Measurements from ENCODE around the gene POR. TPM values are rescaled to one million over a fixed set of nuclear protein-coding genes. Genes with fewer than 3 reads are reported as not detected.

POR gene
- total RNA-seq, 1 experiment from 2014 or later, result 205 TPM

- no peaks in the 10 kb centered on the region for H3K79me2 ChIP-seq (ENCODE audit: low read depth)
- peaks cover 13% of the 10 kb centered on the region for H3K36me3 ChIP-seq (ENCODE audit: low read depth)
- peak; percentile 94 to 99 for DNase-seq
- intact Hi-C loops (cut with micrococcal nuclease; ENCODE audit: unreplicated experiment), result loop anchor here (1.0 to 2.0 kb wide), 3 partner anchors 36 to 64 kb away; partner anchors contain the start of gene POR
- no peaks in the 10 kb centered on the region for H4K20me1 ChIP-seq (ENCODE audit: insufficient read depth)
- H3K4me1 ChIP-seq (replicated peaks; ENCODE audit: insufficient read depth), result peaks cover 40% of the 10 kb centered on the region
- H3K4me2 ChIP-seq, result peak overlapping the region; percentile 72
- H2AFZ ChIP-seq, result peak overlapping the region; percentile 67; the same call in 1 of the 2 replicates
- TF ChIP-seq EZH2 (IDR thresholded peaks at IDR 0.05; ENCODE audit: low read depth) (no peak), CTCF (conservative IDR thresholded peaks at IDR 0.05) (no peak)
- H3K27me3 ChIP-seq (ENCODE audit: insufficient read depth, low read depth), result no peaks in the 10 kb centered on the region
- CTCF ChIA-PET, result interaction anchor here (0.5 to 1.1 kb wide), 5 partner anchors 11 to 355 kb away, joined by 3 to 10 read pairs (median 5); no protein-coding TSS in a partner anchor
- peaks cover 3% of the 10 kb centered on the region for H3K9me3 ChIP-seq (ENCODE audit: insufficient read depth, low read depth)
- POLR2A ChIA-PET (ENCODE audit: unreplicated experiment), result interaction anchor here (0.5 to 1.0 kb wide), 6 partner anchors 38 to 1370 kb away, joined by 3 to 7 read pairs (median 4); no protein-coding TSS in a partner anchor
- peak overlapping the region; percentile 76 for H3K27ac ChIP-seq
- H3F3A ChIP-seq (ENCODE audit: insufficient read depth, low read depth), result peaks cover 49% of the 10 kb centered on the region
- BruUV-seq (replicated peaks), result TSS peak; percentile 2
- H3K9me2 ChIP-seq (ENCODE audit: insufficient read depth), result no peaks in the 10 kb centered on the region
- H3K4me3 ChIP-seq, result peak overlapping the region; percentile 36; the same call in 1 of the 2 replicates
Observed at GRCh38 chr7:75957021-75957736, 42.2 kb downstream of the POR start.

GRCh38 chr7:75958802-75959543 is 44.0 kb downstream of the POR start:
- H4K20me1 ChIP-seq (ENCODE audit: insufficient read depth), result no peaks in the 10 kb centered on the region
- H3F3A ChIP-seq (ENCODE audit: insufficient read depth, low read depth), result peaks cover 49% of the 10 kb centered on the region
- no peak overlapping the region for H3K4me3 ChIP-seq
- no peak overlapping the region for H2AFZ ChIP-seq
- intact Hi-C loops (cut with micrococcal nuclease; ENCODE audit: unreplicated experiment), result no loop called here
- H3K27ac ChIP-seq, result peak overlapping the region; percentile 76
- peak overlapping the region; percentile 72 for H3K4me2 ChIP-seq
- H3K9me3 ChIP-seq (ENCODE audit: insufficient read depth, low read depth), result peaks cover 3% of the 10 kb centered on the region
- DNase-seq, result peak; percentile 43 to 93
- no peaks in the 10 kb centered on the region for H3K79me2 ChIP-seq (ENCODE audit: low read depth)
- H3K4me1 ChIP-seq (replicated peaks; ENCODE audit: insufficient read depth), result peaks cover 40% of the 10 kb centered on the region
- no TSS peak for BruUV-seq (replicated peaks)
- TF ChIP-seq EZH2 (IDR thresholded peaks at IDR 0.05; ENCODE audit: low read depth), result no peak
- no peak for TF ChIP-seq CTCF (conservative IDR thresholded peaks at IDR 0.05)
- H3K27me3 ChIP-seq (ENCODE audit: insufficient read depth, low read depth), result no peaks in the 10 kb centered on the region
- POLR2A ChIA-PET (ENCODE audit: unreplicated experiment), result no interaction called here
- CTCF ChIA-PET, result no interaction called here
- H3K9me2 ChIP-seq (ENCODE audit: insufficient read depth), result no peaks in the 10 kb centered on the region
- H3K36me3 ChIP-seq (ENCODE audit: low read depth), result peaks cover 13% of the 10 kb centered on the region

- H3K4me3 ChIP-seq, result no peak overlapping the region
- peaks cover 40% of the 10 kb centered on the region for H3K4me1 ChIP-seq (replicated peaks; ENCODE audit: insufficient read depth)
- no peaks in the 10 kb centered on the region for H3K27me3 ChIP-seq (ENCODE audit: insufficient read depth, low read depth)
- POLR2A ChIA-PET (ENCODE audit: unreplicated experiment), result no interaction called here
- no peaks in the 10 kb centered on the region for H3K9me2 ChIP-seq (ENCODE audit: insufficient read depth)
- DNase-seq, result no peak
- peaks cover 3% of the 10 kb centered on the region for H3K9me3 ChIP-seq (ENCODE audit: insufficient read depth, low read depth)
- H4K20me1 ChIP-seq (ENCODE audit: insufficient read depth), result no peaks in the 10 kb centered on the region
- no peak overlapping the region for H2AFZ ChIP-seq
- peaks cover 42% of the 10 kb centered on the region for H3F3A ChIP-seq (ENCODE audit: insufficient read depth, low read depth)
- intact Hi-C loops (cut with micrococcal nuclease; ENCODE audit: unreplicated experiment), result no loop called here
- TF ChIP-seq CTCF (conservative IDR thresholded peaks at IDR 0.05), result no peak
- no peak for TF ChIP-seq EZH2 (IDR thresholded peaks at IDR 0.05; ENCODE audit: low read depth)
- no peak overlapping the region for H3K27ac ChIP-seq
- BruUV-seq (replicated peaks), result no TSS peak
- no peaks in the 10 kb centered on the region for H3K79me2 ChIP-seq (ENCODE audit: low read depth)
- CTCF ChIA-PET, result interaction anchor here (0.6 kb wide), 1 partner anchor 15 kb away, joined by 16 read pairs; no protein-coding TSS in a partner anchor
- peaks cover 10% of the 10 kb centered on the region for H3K36me3 ChIP-seq (ENCODE audit: low read depth)
- no peak overlapping the region for H3K4me2 ChIP-seq
Observed at GRCh38 chr7:75960372-75960771, 45.4 kb downstream of the POR start.

All from PC-9 (cell line).